H9 (cell line): ENCODE measurements around the gene SLC35F3. TPM values are rescaled to one million over a fixed set of nuclear protein-coding genes. Genes with fewer than 3 reads are reported as not detected.

Source experiments
- DNase-seq: peaks from one replicate; pipeline ENCODE4 v3.0.0-alpha.2; 2017
- H2AFZ ChIP-seq: one replicate; pipeline ENCODE4 v1.6.1; 2013; ENCODE audit warnings: mild to moderate bottlenecking, low read length, control low read depth, moderate library complexity
- H2AK5ac ChIP-seq: 2 replicates; pipeline ENCODE4 v1.6.1; 2013; ENCODE audit warnings: low read length, control low read depth, mixed read lengths; ENCODE audit not compliant: insufficient read length
- H2BK120ac ChIP-seq: one replicate; pipeline ENCODE4 v1.6.1; 2013; ENCODE audit warnings: low read depth, mild to moderate bottlenecking, low read length, control low read depth, inconsistent platforms; ENCODE audit not compliant: poor library complexity, severe bottlenecking
- H2BK12ac ChIP-seq: 2 replicates; pipeline ENCODE4 v1.6.1; 2013; ENCODE audit warnings: low read length, control low read depth, mixed read lengths, low read depth; ENCODE audit not compliant: insufficient read length
- H2BK15ac ChIP-seq: 2 replicates; pipeline ENCODE4 v1.6.1; 2013; ENCODE audit warnings: low read depth, low read length, control low read depth
- H2BK20ac ChIP-seq: one replicate; pipeline ENCODE4 v1.6.1; 2013; ENCODE audit warnings: low read depth, mild to moderate bottlenecking, low read length, control low read depth, inconsistent platforms; ENCODE audit not compliant: poor library complexity, severe bottlenecking
- H2BK5ac ChIP-seq: 2 replicates; pipeline ENCODE4 v1.6.1; 2013; ENCODE audit warnings: low read length, control low read depth, mixed read lengths; ENCODE audit not compliant: insufficient read length
- H3K14ac ChIP-seq: 2 replicates; pipeline ENCODE4 v1.6.1; 2013; ENCODE audit warnings: low read length, control low read depth; ENCODE audit not compliant: insufficient read depth
- H3K18ac ChIP-seq: 2 replicates; pipeline ENCODE4 v1.6.1; 2013; ENCODE audit warnings: low read depth, mild to moderate bottlenecking, mixed read lengths, low read length, control low read depth; ENCODE audit not compliant: insufficient read length
- H3K23ac ChIP-seq: 2 replicates; pipeline ENCODE4 v1.6.1; 2013; ENCODE audit warnings: low read length, control low read depth, mixed read lengths, low read depth; ENCODE audit not compliant: insufficient read length
- H3K23me2 ChIP-seq: 2 replicates; pipeline ENCODE4 v1.6.1; 2013; ENCODE audit warnings: low read depth, mild to moderate bottlenecking, mixed read lengths, low read length, control low read depth; ENCODE audit not compliant: insufficient read length, poor library complexity, severe bottlenecking
- H3K27ac ChIP-seq: 2 replicates; pipeline ENCODE4 v1.5.1; 2013; ENCODE audit warnings: low read length, control low read depth, mixed read lengths, low read depth; ENCODE audit not compliant: insufficient read length
- H3K27me3 ChIP-seq: 2 replicates; pipeline ENCODE4 v1.6.1; 2013; ENCODE audit warnings: low read length, control low read depth, inconsistent platforms; ENCODE audit not compliant: insufficient read depth
- H3K4ac ChIP-seq: 2 replicates; pipeline ENCODE4 v1.6.1; 2013; ENCODE audit warnings: low read depth, mild to moderate bottlenecking, control low read depth, inconsistent platforms, low read length, moderate library complexity
- H3K4me1 ChIP-seq: 2 replicates; pipeline ENCODE4 v1.6.1; 2013; ENCODE audit warnings: low read length, control low read depth, inconsistent platforms; ENCODE audit not compliant: insufficient read depth
- H3K4me2 ChIP-seq: 2 replicates; pipeline ENCODE4 v1.6.1; 2013; ENCODE audit warnings: low read length, control low read depth, mixed read lengths; ENCODE audit not compliant: insufficient read length, insufficient read depth
- H3K56ac ChIP-seq: 2 replicates; pipeline ENCODE4 v1.6.1; 2013; ENCODE audit warnings: low read depth, mild to moderate bottlenecking, mixed read lengths, low read length, control low read depth; ENCODE audit not compliant: insufficient read length
- H3K79me1 ChIP-seq: 2 replicates; pipeline ENCODE4 v1.6.1; 2013; ENCODE audit warnings: low read depth, mild to moderate bottlenecking, moderate library complexity, low read length, control low read depth, inconsistent platforms; ENCODE audit not compliant: insufficient read depth, poor library complexity, severe bottlenecking
- H3K79me2 ChIP-seq: 2 replicates; pipeline ENCODE4 v1.6.1; 2013; ENCODE audit warnings: low read length, control low read depth, inconsistent platforms; ENCODE audit not compliant: insufficient read depth
- H3K9ac ChIP-seq: 2 replicates; pipeline ENCODE4 v1.6.1; 2013; ENCODE audit warnings: low read length, control low read depth, mixed read lengths; ENCODE audit not compliant: insufficient read length; ENCODE audit errors: extremely low read depth
- H3K9me3 ChIP-seq: one replicate; pipeline ENCODE4 v1.6.1; 2013; ENCODE audit warnings: low read depth, low read length, inconsistent platforms; ENCODE audit not compliant: control insufficient read depth
- H3T11ph ChIP-seq: one replicate; pipeline ENCODE4 v1.6.1; 2013; ENCODE audit warnings: mild to moderate bottlenecking, low read length, control low read depth, inconsistent platforms
- H4K20me1 ChIP-seq: one replicate; pipeline ENCODE4 v1.6.1; 2013; ENCODE audit not compliant: control insufficient read depth, insufficient read length, insufficient read depth
- H4K5ac ChIP-seq: 2 replicates; pipeline ENCODE4 v1.6.1; 2013; ENCODE audit warnings: low read depth, mild to moderate bottlenecking, mixed read lengths, low read length, control low read depth; ENCODE audit not compliant: insufficient read length
- H4K8ac ChIP-seq: replicated peaks from 2 replicates; pipeline ENCODE4 v1.6.1; 2013; ENCODE audit warnings: low read length, control low read depth, mixed read lengths, low read depth; ENCODE audit not compliant: insufficient read length
- H4K91ac ChIP-seq: 2 replicates; pipeline ENCODE4 v1.6.1; 2013; ENCODE audit warnings: low read depth, mild to moderate bottlenecking, moderate library complexity, mixed read lengths, low read length, control low read depth; ENCODE audit not compliant: insufficient read length
- H3K27ac Mint-ChIP-seq, 3 experiments: 2 replicates in 2 of 3; 3 replicates in 1 of 3; pipeline ENCODE4 v1.8.0; 2020 to 2021; ENCODE audit warnings: mixed read lengths in 3 of 3, mild to moderate bottlenecking in 1 of 3, moderate library complexity in 1 of 3
- H3K27me3 Mint-ChIP-seq: 2 replicates; pipeline ENCODE4 v1.8.0; 2021; ENCODE audit warnings: low read depth, mild to moderate bottlenecking, moderate library complexity, mixed read lengths
- H3K36me3 Mint-ChIP-seq, 3 experiments: 2 replicates in 2 of 3; 3 replicates in 1 of 3; pipeline ENCODE4 v1.8.0; 2020 to 2021; ENCODE audit warnings: low read depth in 3 of 3, mixed read lengths in 3 of 3; ENCODE audit not compliant: insufficient read depth in 1 of 3
- H3K4me1 Mint-ChIP-seq, 2 experiments: 2 replicates each; pipeline ENCODE4 v1.8.0; 2020; ENCODE audit warnings: mixed read lengths in 2 of 2
- H3K4me3 Mint-ChIP-seq, 2 experiments: 2 replicates in 1 of 2; 3 replicates in 1 of 2; pipeline ENCODE4 v1.8.0; 2020 to 2021; ENCODE audit warnings: mild to moderate bottlenecking in 2 of 2, mixed read lengths in 2 of 2, moderate library complexity in 1 of 2
- H3K9me3 Mint-ChIP-seq, 2 experiments: 2 replicates in 1 of 2; 3 replicates in 1 of 2; pipeline ENCODE4 v1.8.0; 2020; ENCODE audit warnings: mild to moderate bottlenecking in 2 of 2, mixed read lengths in 2 of 2, moderate library complexity in 1 of 2
- CTCF ChIP-seq: fragments of 200-600 bp; sonication (generic); conservative IDR thresholded peaks from 3 replicates; pipeline ENCODE4 v1.8.0; 2021; ENCODE audit warnings: antibody characterized with exemption, mild to moderate bottlenecking
- WGBS: extraction: QIAGEN DNeasy Blood & Tissue Kit; methylation state at CpG from one replicate; pipeline ENCODE4 v1.1.7; 2013; ENCODE audit warnings: missing lambda C conversion rate, low lambda C conversion rate, mixed read lengths; ENCODE audit not compliant: insufficient read length; ENCODE audit errors: extremely low coverage; 5-methylcytosine and 5-hydroxymethylcytosine counted together
- total RNA-seq: library from RNA; stranded (reverse); gene quantifications from 2 replicates; pipeline ENCODE4 v1.2.1, GENCODE V29; 2021

Gene SLC35F3
- total RNA-seq, 1 experiment from 2014 or later = 0.81 TPM

DNA sequence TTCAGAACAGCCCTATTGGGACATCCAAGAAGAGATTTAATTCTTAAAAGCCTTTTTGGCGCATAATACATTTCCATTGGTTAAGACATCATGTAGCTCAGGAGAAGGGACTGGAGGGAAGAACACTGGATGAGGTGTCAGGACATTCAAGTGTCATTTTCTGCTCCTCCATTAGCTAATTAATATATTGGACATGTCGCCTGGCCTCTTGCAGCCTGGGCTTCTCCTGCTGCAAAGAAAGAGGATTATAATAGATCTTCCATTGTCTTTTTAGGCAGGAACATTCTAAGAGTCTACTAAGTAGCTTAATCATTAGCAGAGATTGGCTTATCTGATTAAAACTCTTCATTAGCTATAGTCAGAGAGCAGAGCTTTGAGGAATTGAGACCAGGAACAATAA is 317.1 kb downstream of the SLC35F3 start:
- H3K27me3 ChIP-seq = no peaks in the 10 kb centered on the region
- WGBS = no CpG with 5 or more reads among the region's 2 CpGs

More for the DNA sequence above, 317.1 kb downstream of the SLC35F3 start:
- Histone ChIP-seq H3K79me2 (no peaks in the 10 kb centered on the region), H3K4me1 (peaks cover 9% of the 10 kb centered on the region; the same call in 1 of the 2 replicates), H2BK120ac (no peak overlapping the region), H3K23me2 (no peaks in the 10 kb centered on the region), H3K9ac (no peak overlapping the region), H3K79me1 (no peaks in the 10 kb centered on the region), H3K23ac (no peak overlapping the region), H4K5ac (no peak overlapping the region), H2BK12ac (no peak overlapping the region), H3K27ac (no peak overlapping the region), H2BK20ac (no peak overlapping the region), H4K8ac (no peak overlapping the region), H3K9me3 (no peaks in the 10 kb centered on the region), H3K4me2 (no peak overlapping the region), H4K20me1 (no peaks in the 10 kb centered on the region), H3K4ac (no peak overlapping the region), H2AK5ac (no peak overlapping the region), H2BK15ac (no peak overlapping the region), H4K91ac (no peak overlapping the region), H2AFZ (no peak overlapping the region), H3T11ph (no peak overlapping the region), H3K14ac (no peak overlapping the region), H2BK5ac (no peak overlapping the region), H3K18ac (no peak overlapping the region), H3K56ac (no peak overlapping the region)
- Mint-ChIP-seq H3K36me3 (no peaks in the 10 kb centered on the region), H3K27me3 (peaks cover 19% of the 10 kb centered on the region), H3K4me1 (peaks cover 11 to 19% of the 10 kb centered on the region in 2 experiments), H3K9me3 (no peaks in the 10 kb centered on the region), H3K4me3 (no peak overlapping the region), H3K27ac (no peak overlapping the region)
- DNase-seq = no peak
- TF ChIP-seq CTCF = no peak
